Common myeloid progenitor, CD34-positive (primary cell): ENCODE results near the gene CAMTA1.

Source experiments
- CTCF ChIA-PET: fragments of 350-600 bp; sonication (Branson Sonifier 250); formaldehyde crosslinking; loops from one replicate; lab custom pipeline; 2021; ENCODE audit warnings: antibody characterized with exemption; lab: Charles Lee
- POLR2A ChIA-PET: fragments of 350-600 bp; sonication (Branson Sonifier 250); formaldehyde crosslinking; loops from one replicate; lab custom pipeline; 2021; ENCODE audit warnings: antibody characterized with exemption; lab: Charles Lee
- DNase-seq, 3 donors: peaks; one replicate each; pipeline versions ENCODE4 v3.0.0 to v3.0.0-alpha.2; 2013
- H3K27ac ChIP-seq, 2 experiments: 1 replicate in 1 of 2; 2 replicates in 1 of 2; pipeline ENCODE4 v1.7.0; 2013; ENCODE audit warnings: inconsistent platforms in 2 of 2, low read length in 2 of 2, mild to moderate bottlenecking in 2 of 2, low read depth in 1 of 2, moderate library complexity in 1 of 2; ENCODE audit not compliant: severe bottlenecking in 2 of 2, insufficient read depth in 1 of 2, poor library complexity in 1 of 2
- H3K27me3 ChIP-seq, 5 experiments: replicated peaks in 2 of 5; 1 replicate in 3 of 5; 2 replicates in 2 of 5; pipeline versions ENCODE4 v1.6.1 to v1.7.0; 2013; ENCODE audit warnings: low read length in 4 of 5, mild to moderate bottlenecking in 2 of 5, moderate library complexity in 2 of 5, inconsistent platforms in 1 of 5; ENCODE audit not compliant: insufficient read depth in 5 of 5, control insufficient read depth in 4 of 5
- H3K36me3 ChIP-seq, 4 experiments: 1 replicate in 2 of 4; 2 replicates in 2 of 4; pipeline versions ENCODE4 v1.6.1 to v1.7.0; 2013; ENCODE audit warnings: low read length in 3 of 4, control low read depth in 1 of 4, mild to moderate bottlenecking in 1 of 4; ENCODE audit not compliant: control insufficient read depth in 4 of 4, insufficient read depth in 4 of 4
- H3K4me1 ChIP-seq, 4 experiments: 1 replicate in 3 of 4; 2 replicates in 1 of 4; pipeline versions ENCODE4 v1.6.1 to v1.7.1; 2013; ENCODE audit warnings: low read length in 3 of 4, mild to moderate bottlenecking in 3 of 4, control low read depth in 1 of 4, inconsistent platforms in 1 of 4, moderate library complexity in 1 of 4; ENCODE audit not compliant: control insufficient read depth in 4 of 4, insufficient read depth in 4 of 4; ENCODE audit errors: control extremely low read depth in 1 of 4
- H3K4me3 ChIP-seq, 7 experiments: 1 replicate in 4 of 7; 2 replicates in 3 of 7; pipeline versions ENCODE4 v1.5.1 to v1.7.0; 2013; ENCODE audit warnings: mild to moderate bottlenecking in 7 of 7, low read length in 6 of 7, moderate library complexity in 6 of 7, inconsistent platforms in 2 of 7, low read depth in 2 of 7, control low read depth in 1 of 7; ENCODE audit not compliant: insufficient read depth in 4 of 7, control insufficient read depth in 1 of 7; ENCODE audit errors: extremely low read depth in 1 of 7
- H3K9me3 ChIP-seq, 5 experiments: 1 replicate in 4 of 5; 2 replicates in 1 of 5; pipeline versions ENCODE4 v1.6.1 to v1.7.1; 2013; ENCODE audit warnings: low read length in 4 of 5, mild to moderate bottlenecking in 2 of 5, inconsistent platforms in 1 of 5, low read depth in 1 of 5, moderate library complexity in 1 of 5; ENCODE audit not compliant: control insufficient read depth in 4 of 5, insufficient read depth in 2 of 5; ENCODE audit errors: control extremely low read depth in 1 of 5
- WGBS: methylation state at CpG from one replicate; pipeline ENCODE4 v1.1.5; 2013; ENCODE audit not compliant: insufficient coverage; 5-methylcytosine and 5-hydroxymethylcytosine counted together

Gene CAMTA1

GRCh38 chr1:7586031-7586941 is 801.0 kb downstream of the CAMTA1 start:
- H3K27me3 ChIP-seq: no peaks in the 10 kb centered on the region
- ChIA-PET POLR2A (no interaction called here), CTCF (interaction anchor here (1.0 kb wide), 1 partner anchor 62 kb away, joined by 3 read pairs; no protein-coding TSS in a partner anchor)
- no peak overlapping the region for H3K4me3 ChIP-seq
- H3K4me1 ChIP-seq: no peaks in the 10 kb centered on the region
- WGBS: 94% methylated on average over 21 of the region's 26 CpGs
- no peaks in the 10 kb centered on the region for H3K36me3 ChIP-seq
- DNase-seq: no peak
- no peak overlapping the region for H3K27ac ChIP-seq
- no peaks in the 10 kb centered on the region for H3K9me3 ChIP-seq

- DNase-seq: no peak
- Histone ChIP-seq H3K4me1 (no peaks in the 10 kb centered on the region), H3K36me3 (no peaks in the 10 kb centered on the region), H3K27me3 (no peaks in the 10 kb centered on the region), H3K4me3 (no peak overlapping the region), H3K9me3 (no peaks in the 10 kb centered on the region), H3K27ac (no peak overlapping the region)
- POLR2A ChIA-PET: no interaction called here
- CTCF ChIA-PET: no interaction called here
- WGBS: 93% methylated on average over 3 of the region's 18 CpGs
Observed at GRCh38 chr1:7587108-7587772, 802.0 kb downstream of the CAMTA1 start.

- no peak for DNase-seq
- no peaks in the 10 kb centered on the region for H3K9me3 ChIP-seq
- no peaks in the 10 kb centered on the region for H3K4me1 ChIP-seq
- H3K27ac ChIP-seq: no peak overlapping the region
- CTCF ChIA-PET: no interaction called here
- H3K27me3 ChIP-seq: no peaks in the 10 kb centered on the region
- no peak overlapping the region for H3K4me3 ChIP-seq
- WGBS: 90% methylated on average over 17 of the region's 17 CpGs
- H3K36me3 ChIP-seq: no peaks in the 10 kb centered on the region
- POLR2A ChIA-PET: no interaction called here
Observed at GRCh38 chr1:7587773-7588456, 802.7 kb downstream of the CAMTA1 start.

GRCh38 chr1:7588457-7588827 is 803.2 kb downstream of the CAMTA1 start:
- POLR2A ChIA-PET: no interaction called here
- Histone ChIP-seq H3K4me1 (no peaks in the 10 kb centered on the region), H3K9me3 (no peaks in the 10 kb centered on the region), H3K36me3 (no peaks in the 10 kb centered on the region), H3K4me3 (no peak overlapping the region), H3K27ac (no peak overlapping the region), H3K27me3 (no peaks in the 10 kb centered on the region)
- DNase-seq: no peak
- 95% methylated on average over 6 of the region's 7 CpGs for WGBS
- CTCF ChIA-PET: no interaction called here

- Histone ChIP-seq H3K9me3 (no peaks in the 10 kb centered on the region), H3K36me3 (no peaks in the 10 kb centered on the region), H3K27ac (no peak overlapping the region), H3K4me3 (no peak overlapping the region), H3K4me1 (no peaks in the 10 kb centered on the region), H3K27me3 (no peaks in the 10 kb centered on the region)
- CTCF ChIA-PET: no interaction called here
- POLR2A ChIA-PET: no interaction called here
- no peak for DNase-seq
- WGBS: over 99% methylated on average over 13 of the region's 14 CpGs
Observed at GRCh38 chr1:7589080-7589735, 804.0 kb downstream of the CAMTA1 start.

- CTCF ChIA-PET: no interaction called here
Observed at GRCh38 chr1:7589774-7590425, 804.6 kb downstream of the CAMTA1 start.

More at GRCh38 chr1:7589774-7590425, 804.6 kb downstream of the CAMTA1 start:
- Histone ChIP-seq H3K4me1 (no peaks in the 10 kb centered on the region), H3K9me3 (no peaks in the 10 kb centered on the region), H3K27me3 (no peaks in the 10 kb centered on the region), H3K36me3 (no peaks in the 10 kb centered on the region), H3K27ac (no peak overlapping the region), H3K4me3 (no peak overlapping the region)
- 100% methylated on average over 7 of the region's 10 CpGs for WGBS
- DNase-seq: no peak
- POLR2A ChIA-PET: no interaction called here
